Transverse colon (tissue), 4 donors: ENCODE data around the gene A4GALT.

Experiments
- EP300 ChIP-seq: sonication (generic); formaldehyde crosslinking; IDR thresholded peaks from one replicate; pipeline ENCODE4 v1.6.1; 2017; ENCODE audit warnings: antibody characterized with exemption, low read depth
- POLR2A ChIP-seq: fragments of 450-650 bp; IDR thresholded peaks from one replicate; pipeline ENCODE4 v1.6.1; 2016; ENCODE audit warnings: antibody characterized with exemption, mild to moderate bottlenecking, moderate library complexity
- POLR2AphosphoS5 ChIP-seq, 3 donors: sonication (generic); formaldehyde crosslinking; IDR thresholded peaks; one replicate each; pipeline ENCODE4 v1.6.1; 2016; ENCODE audit warnings: antibody characterized with exemption in 3 of 3
- TF ChIP-seq, protein P1 (sequence below), 5 experiments: fragments of 200-600 bp in 3 of 5; fragments of 450-650 bp in 2 of 5; sonication (generic) in 3 of 5; IDR thresholded peaks; 1 replicate in 2 of 5; 2 replicates in 3 of 5; pipeline ENCODE4 v1.5.1; 2016 to 2017; ENCODE audit warnings: antibody characterized with exemption in 5 of 5, inconsistent platforms in 3 of 5, mild to moderate bottlenecking in 2 of 5, moderate library complexity in 1 of 5

DNA sequence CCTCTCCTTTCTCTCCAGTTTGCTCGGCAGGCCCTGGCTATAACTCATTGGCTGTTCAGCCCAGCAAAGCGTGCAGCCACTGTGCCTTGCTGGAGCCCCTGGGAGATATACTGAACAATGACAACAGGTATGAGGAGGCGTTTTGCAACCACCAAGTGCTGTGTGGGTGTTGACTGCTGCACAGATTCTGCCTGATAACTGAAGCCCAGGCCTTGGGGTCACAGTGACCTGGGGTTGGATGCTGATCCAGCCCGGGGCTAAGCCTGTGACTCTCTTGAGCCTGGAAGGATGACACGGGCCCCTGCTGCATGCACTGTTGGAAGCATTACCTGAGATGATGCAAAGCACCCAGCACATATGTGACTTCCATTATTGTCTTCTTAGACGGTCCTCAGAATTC lies 13.7 kb upstream of the A4GALT start:
- TF ChIP-seq POLR2A, result no peak
- no peak for TF ChIP-seq POLR2AphosphoS5 (IDR thresholded peaks at IDR 0.05)
- TF ChIP-seq, protein P1, sequence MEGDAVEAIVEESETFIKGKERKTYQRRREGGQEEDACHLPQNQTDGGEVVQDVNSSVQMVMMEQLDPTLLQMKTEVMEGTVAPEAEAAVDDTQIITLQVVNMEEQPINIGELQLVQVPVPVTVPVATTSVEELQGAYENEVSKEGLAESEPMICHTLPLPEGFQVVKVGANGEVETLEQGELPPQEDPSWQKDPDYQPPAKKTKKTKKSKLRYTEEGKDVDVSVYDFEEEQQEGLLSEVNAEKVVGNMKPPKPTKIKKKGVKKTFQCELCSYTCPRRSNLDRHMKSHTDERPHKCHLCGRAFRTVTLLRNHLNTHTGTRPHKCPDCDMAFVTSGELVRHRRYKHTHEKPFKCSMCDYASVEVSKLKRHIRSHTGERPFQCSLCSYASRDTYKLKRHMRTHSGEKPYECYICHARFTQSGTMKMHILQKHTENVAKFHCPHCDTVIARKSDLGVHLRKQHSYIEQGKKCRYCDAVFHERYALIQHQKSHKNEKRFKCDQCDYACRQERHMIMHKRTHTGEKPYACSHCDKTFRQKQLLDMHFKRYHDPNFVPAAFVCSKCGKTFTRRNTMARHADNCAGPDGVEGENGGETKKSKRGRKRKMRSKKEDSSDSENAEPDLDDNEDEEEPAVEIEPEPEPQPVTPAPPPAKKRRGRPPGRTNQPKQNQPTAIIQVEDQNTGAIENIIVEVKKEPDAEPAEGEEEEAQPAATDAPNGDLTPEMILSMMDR (IDR thresholded peaks at IDR 0.05), result no peak
- no peak for TF ChIP-seq EP300
